Measurements from ENCODE around the gene CERK. TPM values are rescaled to one million over a fixed set of nuclear protein-coding genes. Genes with fewer than 3 reads are reported as not detected.

Gene CERK
- total and polyA plus RNA-seq, 4 donors, result 7.9 to 24.3 (median 10.2) TPM

GRCh38 chr22:46654426-46654825 is 83.6 kb downstream of the CERK start:
- no peak overlapping the region for H3K9ac ChIP-seq (ENCODE audit: low read depth in 1 of 2, low read length in 2 of 2)
- 95% methylated on average over 17 of the region's 17 CpGs for WGBS
- H3K27me3 ChIP-seq (ENCODE audit: control insufficient read depth in 4 of 4, insufficient read depth in 4 of 4, low read length in 3 of 4), result no peaks in the 10 kb centered on the region
- H3K27ac ChIP-seq (ENCODE audit: low read depth in 1 of 2, low read length in 2 of 2), result no peak overlapping the region
- H3K4me1 ChIP-seq (ENCODE audit: control insufficient read depth in 4 of 4, insufficient read depth in 4 of 4, low read length in 3 of 4), result peaks cover 25 to 75% (median 46%) of the 10 kb centered on the region in 4 donors
- H3K36me3 ChIP-seq (ENCODE audit: control insufficient read depth in 4 of 4, insufficient read depth in 3 of 4, low read depth in 1 of 4, low read length in 3 of 4), result no peaks in the 10 kb centered on the region
- TF ChIP-seq RXRA (IDR thresholded peaks at IDR 0.05), result no peak
- TF ChIP-seq FOXA1 (IDR thresholded peaks at IDR 0.05), result no peak
- no peak for TF ChIP-seq NR2F2 (IDR thresholded peaks at IDR 0.05)
- no peak for TF ChIP-seq YY1 (IDR thresholded peaks at IDR 0.05)
- TF ChIP-seq HNF4G (IDR thresholded peaks at IDR 0.05), result no peak
- no peak for TF ChIP-seq EGR1 (IDR thresholded peaks at IDR 0.05; ENCODE audit: low read depth in 2 of 2)
- no peaks in the 10 kb centered on the region for H3K9me3 ChIP-seq (ENCODE audit: control insufficient read depth in 4 of 4, low read length in 3 of 4)
- no peak overlapping the region for H3K4me3 ChIP-seq (ENCODE audit: low read depth in 1 of 3, low read length in 3 of 3)
- DNase-seq (ENCODE audit: low spot score), result no peak

GRCh38 chr22:46653596-46653995 is 84.5 kb downstream of the CERK start:
- H3K4me3 ChIP-seq (ENCODE audit: low read depth in 1 of 3, low read length in 3 of 3), result no peak overlapping the region
- H3K36me3 ChIP-seq (ENCODE audit: control insufficient read depth in 4 of 4, insufficient read depth in 3 of 4, low read depth in 1 of 4, low read length in 3 of 4), result no peaks in the 10 kb centered on the region
- TF ChIP-seq NR2F2 (IDR thresholded peaks at IDR 0.05) (no peak), FOXA1 (IDR thresholded peaks at IDR 0.05) (no peak), HNF4A (conservative IDR thresholded peaks at IDR 0.05) (no peak), EGR1 (IDR thresholded peaks at IDR 0.05; ENCODE audit: low read depth in 2 of 2) (no peak), MAX (IDR thresholded peaks at IDR 0.05) (no peak), TAF1 (conservative IDR thresholded peaks at IDR 0.05) (no peak), HNF4G (IDR thresholded peaks at IDR 0.05) (no peak), YY1 (IDR thresholded peaks at IDR 0.05) (no peak), RAD21 (IDR thresholded peaks at IDR 0.05) (no peak), CTCF (IDR thresholded peaks at IDR 0.05; ENCODE audit: low read depth, low read length, missing input control) (no peak), RXRA (IDR thresholded peaks at IDR 0.05) (no peak), REST (IDR thresholded peaks at IDR 0.05) (no peak), FOXA2 (IDR thresholded peaks at IDR 0.05) (no peak), ZBTB33 (IDR thresholded peaks at IDR 0.05) (no peak), SP1 (IDR thresholded peaks at IDR 0.05) (no peak), ATF3 (IDR thresholded peaks at IDR 0.05) (no peak), GABPA (IDR thresholded peaks at IDR 0.05 in 1 of 2, conservative IDR thresholded peaks at IDR 0.05 in 1 of 2) (no peak), JUND (IDR thresholded peaks at IDR 0.05) (no peak)
- H3K4me1 ChIP-seq (ENCODE audit: control insufficient read depth in 4 of 4, insufficient read depth in 4 of 4, low read length in 3 of 4), result peaks cover 25 to 75% (median 50%) of the 10 kb centered on the region in 4 donors
- DNase-seq (ENCODE audit: low spot score), result no peak
- no peaks in the 10 kb centered on the region for H3K27me3 ChIP-seq (ENCODE audit: control insufficient read depth in 4 of 4, insufficient read depth in 4 of 4, low read length in 3 of 4)
- WGBS, result 68% methylated on average over 8 of the region's 8 CpGs
- no peaks in the 10 kb centered on the region for H3K9me3 ChIP-seq (ENCODE audit: control insufficient read depth in 4 of 4, low read length in 3 of 4)
- no peak overlapping the region for H3K27ac ChIP-seq (ENCODE audit: low read depth in 1 of 2, low read length in 2 of 2)
- no peak overlapping the region for H3K9ac ChIP-seq (ENCODE audit: low read depth in 1 of 2, low read length in 2 of 2)
